NB4 (cell line): ENCODE results near the gene QSER1.

Experiments used
- CTCF ChIP-seq: IDR thresholded peaks from one replicate; pipeline ENCODE4 v1.5.1; 2012; ENCODE audit warnings: low read depth, low read length
- MYC ChIP-seq: IDR thresholded peaks from 2 replicates; pipeline ENCODE4 v1.6.1; 2011; ENCODE audit warnings: low read depth, low read length

- no peak for TF ChIP-seq MYC
- no peak for TF ChIP-seq CTCF
These were observed 18.5 kb upstream of the QSER1 start for GRCh38 chr11:32874132-32874531.
